NCI-H1048 (cell line): ENCODE data around the gene TFDP1.
"Not testable (repeated sequence)": the region's sequence is repeated elsewhere in the genome, so short reads cannot be mapped to it uniquely, and the experiment has no call there.

Experiments used
- DNase-seq: peaks from one replicate; lab custom pipeline; 2025; lab: John Stamatoyannopoulos, UW

TFDP1 gene

GRCh38 chr13:113573065-113573464 is 11.5 kb upstream of the TFDP1 start:
- DNase-seq = no peak

GRCh38 chr13:113576597-113576996 is 8.0 kb upstream of the TFDP1 start:
- DNase-seq = no peak

GRCh38 chr13:113577881-113578435 is 6.6 kb upstream of the TFDP1 start:
- DNase-seq = no peak

GRCh38 chr13:113579686-113580085 is 4.9 kb upstream of the TFDP1 start:
- DNase-seq = no peak

GRCh38 chr13:113581871-113582270 is 2.7 kb upstream of the TFDP1 start:
- no peak for DNase-seq

- DNase-seq = no peak
Observed at GRCh38 chr13:113582841-113583631, 1.5 kb upstream of the TFDP1 start.

- DNase-seq = no peak
Observed at GRCh38 chr13:113584870-113585671, 518 bp downstream of the TFDP1 start.

GRCh38 chr13:113585896-113586295 is 1.3 kb downstream of the TFDP1 start:
- no peak for DNase-seq

GRCh38 chr13:113586661-113587479 is 2.3 kb downstream of the TFDP1 start:
- DNase-seq = no peak

- no peak for DNase-seq
Observed at GRCh38 chr13:113588394-113589111, 4.0 kb downstream of the TFDP1 start.

GRCh38 chr13:113589251-113589960 is 4.9 kb downstream of the TFDP1 start:
- DNase-seq = no peak

- no peak for DNase-seq
Observed at GRCh38 chr13:113589961-113590339, 5.4 kb downstream of the TFDP1 start.

- DNase-seq = no peak
Observed at GRCh38 chr13:113591750-113592149, 7.2 kb downstream of the TFDP1 start.

GRCh38 chr13:113592571-113592970 is 8.0 kb downstream of the TFDP1 start:
- no peak for DNase-seq

GRCh38 chr13:113594066-113594821 is 9.7 kb downstream of the TFDP1 start:
- DNase-seq = not testable (repeated sequence)

- no peak for DNase-seq
Observed at GRCh38 chr13:113595131-113595530, 10.6 kb downstream of the TFDP1 start.

GRCh38 chr13:113596321-113597200 is 12.0 kb downstream of the TFDP1 start:
- no peak for DNase-seq

GRCh38 chr13:113597391-113598080 is 13.0 kb downstream of the TFDP1 start:
- DNase-seq = no peak

GRCh38 chr13:113598081-113598410 is 13.5 kb downstream of the TFDP1 start:
- no peak for DNase-seq
